ENCODE measurements around the gene ALLC. TPM values are rescaled to one million over a fixed set of nuclear protein-coding genes. Genes with fewer than 3 reads are reported as not detected.

Gene ALLC
- total RNA-seq, 1 donor, result under 0.01 TPM

DNA sequence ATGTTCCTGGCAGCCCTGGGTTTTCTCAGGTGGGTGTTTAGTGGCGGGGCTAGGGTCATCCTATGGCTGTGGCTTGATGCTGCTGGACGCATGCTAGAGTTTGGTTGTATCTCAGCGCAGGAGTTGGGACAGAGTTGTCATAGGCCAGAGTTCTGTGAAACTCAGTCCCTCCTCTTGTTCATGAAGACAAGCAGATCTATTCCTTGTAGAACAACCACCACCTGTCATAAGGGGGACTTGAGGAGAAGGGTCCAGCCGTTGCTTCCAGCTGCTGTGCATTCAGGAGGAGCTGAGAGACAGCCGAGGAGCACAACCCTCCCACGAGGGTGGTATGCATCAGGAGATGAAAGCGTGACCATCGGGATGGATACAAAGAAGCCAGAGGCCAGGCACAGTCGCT is 71.8 kb downstream of the ALLC start:
- no peak overlapping the region for H3K4me3 ChIP-seq (ENCODE audit: low read depth, low read length)
- TF ChIP-seq, protein P1, sequence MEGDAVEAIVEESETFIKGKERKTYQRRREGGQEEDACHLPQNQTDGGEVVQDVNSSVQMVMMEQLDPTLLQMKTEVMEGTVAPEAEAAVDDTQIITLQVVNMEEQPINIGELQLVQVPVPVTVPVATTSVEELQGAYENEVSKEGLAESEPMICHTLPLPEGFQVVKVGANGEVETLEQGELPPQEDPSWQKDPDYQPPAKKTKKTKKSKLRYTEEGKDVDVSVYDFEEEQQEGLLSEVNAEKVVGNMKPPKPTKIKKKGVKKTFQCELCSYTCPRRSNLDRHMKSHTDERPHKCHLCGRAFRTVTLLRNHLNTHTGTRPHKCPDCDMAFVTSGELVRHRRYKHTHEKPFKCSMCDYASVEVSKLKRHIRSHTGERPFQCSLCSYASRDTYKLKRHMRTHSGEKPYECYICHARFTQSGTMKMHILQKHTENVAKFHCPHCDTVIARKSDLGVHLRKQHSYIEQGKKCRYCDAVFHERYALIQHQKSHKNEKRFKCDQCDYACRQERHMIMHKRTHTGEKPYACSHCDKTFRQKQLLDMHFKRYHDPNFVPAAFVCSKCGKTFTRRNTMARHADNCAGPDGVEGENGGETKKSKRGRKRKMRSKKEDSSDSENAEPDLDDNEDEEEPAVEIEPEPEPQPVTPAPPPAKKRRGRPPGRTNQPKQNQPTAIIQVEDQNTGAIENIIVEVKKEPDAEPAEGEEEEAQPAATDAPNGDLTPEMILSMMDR (IDR thresholded peaks at IDR 0.05; ENCODE audit: insufficient read depth, low read depth, low read length), result no peak
- no peak for DNase-seq (ENCODE audit: low read depth)

GRCh38 chr2:3730646-3731045 is 72.6 kb downstream of the ALLC start:
- no peak for DNase-seq (ENCODE audit: low read depth)
- H3K4me3 ChIP-seq (ENCODE audit: low read depth, low read length), result no peak overlapping the region
- TF ChIP-seq, protein P1 (IDR thresholded peaks at IDR 0.05; ENCODE audit: insufficient read depth, low read depth, low read length), result no peak

DNA sequence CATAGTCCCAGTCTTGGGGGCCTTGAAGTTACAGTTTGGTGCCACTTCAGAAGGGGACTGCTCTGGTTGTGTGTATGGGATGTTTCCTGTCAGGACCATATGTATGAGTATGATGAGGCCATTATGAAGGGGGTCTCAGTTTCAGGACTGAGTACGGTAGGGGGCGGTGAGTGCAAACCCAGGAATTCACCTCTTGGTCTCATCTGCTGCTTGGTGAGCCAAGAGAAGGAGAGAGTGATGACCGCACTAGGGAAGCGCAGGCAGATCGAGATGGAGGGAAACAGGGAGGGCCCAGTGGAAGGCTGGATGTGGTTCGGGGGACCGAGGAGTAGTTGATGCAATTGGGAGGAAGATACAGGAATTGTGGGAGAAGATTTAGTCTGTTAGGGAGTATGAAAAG is 73.8 kb downstream of the ALLC start:
- no peak overlapping the region for H3K4me3 ChIP-seq (ENCODE audit: low read depth, low read length)

DNA sequence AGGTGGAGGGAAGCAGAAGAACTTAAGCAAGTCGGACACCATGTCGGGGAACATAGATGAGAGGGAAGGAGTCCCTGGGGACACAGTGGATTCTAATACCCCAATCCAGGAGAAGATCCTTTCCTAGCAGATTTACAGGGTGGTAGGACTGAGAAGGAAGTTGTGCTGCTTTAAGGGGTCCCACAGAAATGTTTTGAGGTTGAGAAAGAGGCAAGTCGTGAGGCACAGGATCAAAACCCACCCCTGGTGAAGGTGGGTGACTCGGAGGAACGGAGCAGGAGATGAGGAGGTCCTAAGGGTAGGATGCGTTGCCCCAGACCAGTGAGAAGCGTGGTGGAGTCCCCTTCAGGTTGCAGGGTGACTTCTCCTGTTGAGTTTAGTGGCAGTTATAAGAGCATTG is 78.1 kb downstream of the ALLC start:
- DNase-seq (ENCODE audit: low read depth), result no peak
- TF ChIP-seq, protein P1 (IDR thresholded peaks at IDR 0.05; ENCODE audit: insufficient read depth, low read depth, low read length), result no peak
- H3K4me3 ChIP-seq (ENCODE audit: low read depth, low read length), result no peak overlapping the region

More for the DNA sequence above, 73.8 kb downstream of the ALLC start:
- TF ChIP-seq, protein P1 (IDR thresholded peaks at IDR 0.05; ENCODE audit: insufficient read depth, low read depth, low read length), result no peak
- no peak for DNase-seq (ENCODE audit: low read depth)

DNA sequence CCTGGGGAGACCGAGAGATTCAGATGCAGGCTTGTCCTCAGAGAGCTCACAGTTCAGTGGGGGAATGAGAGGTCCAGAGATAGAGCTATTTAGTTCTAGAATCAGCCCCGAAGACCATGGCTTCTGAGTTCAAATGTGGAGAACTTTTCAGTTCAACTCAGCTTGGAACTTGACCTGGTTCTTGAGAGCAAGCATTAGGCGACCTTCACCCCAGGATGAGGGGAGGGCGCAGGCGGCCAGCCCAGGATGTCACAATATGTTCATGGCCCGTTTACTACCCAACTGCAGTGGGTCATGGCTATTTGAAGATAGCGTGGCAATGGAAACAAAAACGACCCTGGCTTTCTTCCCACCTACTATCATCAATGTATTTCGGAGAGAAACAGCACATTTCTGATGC is 79.1 kb downstream of the ALLC start:
- TF ChIP-seq, protein P1 (IDR thresholded peaks at IDR 0.05; ENCODE audit: insufficient read depth, low read depth, low read length), result no peak
- DNase-seq (ENCODE audit: low read depth), result no peak
- no peak overlapping the region for H3K4me3 ChIP-seq (ENCODE audit: low read depth, low read length)

DNA sequence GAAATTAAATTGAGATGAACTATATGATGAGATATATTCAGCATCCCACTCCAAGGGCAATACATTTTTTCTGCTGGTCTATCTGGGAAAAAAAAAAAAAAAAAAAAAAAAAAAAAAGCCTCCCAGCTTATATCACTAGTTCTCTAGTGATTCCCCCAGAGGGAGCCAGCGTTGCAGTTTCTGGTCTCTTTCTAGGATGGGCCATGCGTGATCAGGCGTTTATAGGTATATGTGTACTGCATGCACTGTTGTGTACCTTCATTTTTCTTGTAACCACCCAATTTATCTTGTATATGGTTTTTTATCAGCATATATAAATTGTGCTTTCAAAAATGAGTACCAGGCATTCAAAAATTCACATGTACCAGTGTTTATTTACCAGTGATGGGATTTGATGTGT is 80.5 kb downstream of the ALLC start:
- no peak overlapping the region for H3K4me3 ChIP-seq (ENCODE audit: low read depth, low read length)
- DNase-seq (ENCODE audit: low read depth), result peak; percentile 30
- TF ChIP-seq, protein P1 (IDR thresholded peaks at IDR 0.05; ENCODE audit: insufficient read depth, low read depth, low read length), result peak; percentile 39

GRCh38 chr2:3739313-3739712 is 81.3 kb downstream of the ALLC start:
- TF ChIP-seq, protein P1 (IDR thresholded peaks at IDR 0.05; ENCODE audit: insufficient read depth, low read depth, low read length), result no peak
- DNase-seq (ENCODE audit: low read depth), result no peak
- no peak overlapping the region for H3K4me3 ChIP-seq (ENCODE audit: low read depth, low read length)
